ENCODE results near the gene EID2B.

Gene EID2B, protein sequence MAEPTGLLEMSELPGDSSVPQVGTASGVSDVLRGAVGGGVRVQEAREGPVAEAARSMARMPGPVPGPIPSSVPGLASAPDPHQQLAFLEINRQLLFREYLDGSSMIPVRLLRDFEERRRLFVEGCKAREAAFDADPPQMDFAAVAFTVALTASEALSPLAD

DNA sequence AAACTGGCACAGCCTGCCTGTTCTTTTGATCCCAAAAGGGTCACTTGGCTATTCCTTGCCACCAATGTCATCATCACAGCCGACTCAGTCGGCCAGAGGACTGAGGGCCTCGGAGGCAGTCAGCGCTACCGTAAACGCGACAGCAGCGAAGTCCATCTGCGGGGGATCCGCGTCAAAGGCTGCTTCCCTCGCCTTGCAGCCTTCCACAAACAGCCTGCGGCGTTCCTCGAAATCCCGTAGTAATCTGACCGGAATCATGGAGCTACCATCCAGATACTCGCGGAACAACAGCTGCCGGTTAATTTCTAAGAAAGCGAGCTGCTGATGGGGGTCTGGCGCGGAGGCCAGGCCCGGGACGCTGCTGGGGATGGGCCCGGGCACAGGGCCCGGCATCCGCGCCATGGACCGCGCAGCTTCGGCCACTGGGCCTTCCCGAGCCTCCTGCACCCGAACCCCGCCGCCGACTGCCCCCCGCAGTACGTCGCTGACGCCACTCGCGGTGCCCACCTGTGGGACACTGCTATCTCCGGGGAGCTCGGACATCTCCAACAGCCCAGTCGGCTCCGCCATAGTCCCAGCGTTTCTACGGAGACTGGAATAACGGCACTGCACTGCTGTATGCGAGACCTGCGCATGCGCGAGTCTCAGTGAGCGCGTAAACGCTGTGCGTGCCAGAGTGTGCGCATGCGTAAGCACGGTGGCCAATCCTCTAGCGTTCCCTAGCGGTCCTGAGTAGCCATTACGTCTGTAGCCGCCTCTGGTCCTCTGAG, at the start of gene EID2B:
Gene EID2B, minus strand, starts transcription at position 620 of the 770 bp plus-strand sequence. Its CDS starts 50 bp downstream, at position 570.
- no peaks in the 10 kb centered on the region for H3K27me3 Mint-ChIP-seq (ENCODE audit: low read depth)
- H3K9me3 Mint-ChIP-seq = no peaks in the 10 kb centered on the region
- peaks cover 12% of the 10 kb centered on the region for H3K4me1 Mint-ChIP-seq
- TF ChIP-seq, protein P1, sequence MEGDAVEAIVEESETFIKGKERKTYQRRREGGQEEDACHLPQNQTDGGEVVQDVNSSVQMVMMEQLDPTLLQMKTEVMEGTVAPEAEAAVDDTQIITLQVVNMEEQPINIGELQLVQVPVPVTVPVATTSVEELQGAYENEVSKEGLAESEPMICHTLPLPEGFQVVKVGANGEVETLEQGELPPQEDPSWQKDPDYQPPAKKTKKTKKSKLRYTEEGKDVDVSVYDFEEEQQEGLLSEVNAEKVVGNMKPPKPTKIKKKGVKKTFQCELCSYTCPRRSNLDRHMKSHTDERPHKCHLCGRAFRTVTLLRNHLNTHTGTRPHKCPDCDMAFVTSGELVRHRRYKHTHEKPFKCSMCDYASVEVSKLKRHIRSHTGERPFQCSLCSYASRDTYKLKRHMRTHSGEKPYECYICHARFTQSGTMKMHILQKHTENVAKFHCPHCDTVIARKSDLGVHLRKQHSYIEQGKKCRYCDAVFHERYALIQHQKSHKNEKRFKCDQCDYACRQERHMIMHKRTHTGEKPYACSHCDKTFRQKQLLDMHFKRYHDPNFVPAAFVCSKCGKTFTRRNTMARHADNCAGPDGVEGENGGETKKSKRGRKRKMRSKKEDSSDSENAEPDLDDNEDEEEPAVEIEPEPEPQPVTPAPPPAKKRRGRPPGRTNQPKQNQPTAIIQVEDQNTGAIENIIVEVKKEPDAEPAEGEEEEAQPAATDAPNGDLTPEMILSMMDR (IDR thresholded peaks at IDR 0.05; ENCODE audit: unreplicated experiment in 3 of 3) = peak; percentile 96 to 99 (median 98)
- peaks cover 11% of the 10 kb centered on the region for H3K36me3 Mint-ChIP-seq (ENCODE audit: low read depth)
- peak within 1 kb of the TSS; percentile 63 to 96 (median 94) for H3K27ac Mint-ChIP-seq
- H3K4me3 Mint-ChIP-seq = peak within 1 kb of the TSS; percentile 96 to 98 (median 97)

DNA sequence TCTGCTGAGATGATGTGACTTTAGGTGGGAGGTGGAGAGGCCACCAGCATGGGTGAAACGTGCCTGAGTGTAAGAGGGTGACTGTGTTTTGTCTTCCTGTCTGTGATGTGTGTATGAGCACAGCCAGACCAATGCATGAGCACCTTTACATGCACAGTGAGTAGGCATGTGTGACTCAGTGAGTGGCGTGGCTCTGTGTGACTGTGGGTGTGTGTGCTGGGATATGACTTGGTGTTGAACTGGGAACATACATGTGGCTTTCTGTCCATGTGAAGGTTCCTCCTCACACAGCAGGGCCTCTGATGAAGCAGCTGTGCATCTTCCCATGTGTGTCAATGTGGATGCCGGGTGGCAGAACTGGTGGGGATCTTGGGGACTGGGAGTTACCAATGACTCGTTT, 49.8 kb upstream of the EID2B start:
- H3K4me3 Mint-ChIP-seq = no peak overlapping the region
- TF ChIP-seq, protein P1 (IDR thresholded peaks at IDR 0.05; ENCODE audit: unreplicated experiment in 3 of 3) = no peak

DNA sequence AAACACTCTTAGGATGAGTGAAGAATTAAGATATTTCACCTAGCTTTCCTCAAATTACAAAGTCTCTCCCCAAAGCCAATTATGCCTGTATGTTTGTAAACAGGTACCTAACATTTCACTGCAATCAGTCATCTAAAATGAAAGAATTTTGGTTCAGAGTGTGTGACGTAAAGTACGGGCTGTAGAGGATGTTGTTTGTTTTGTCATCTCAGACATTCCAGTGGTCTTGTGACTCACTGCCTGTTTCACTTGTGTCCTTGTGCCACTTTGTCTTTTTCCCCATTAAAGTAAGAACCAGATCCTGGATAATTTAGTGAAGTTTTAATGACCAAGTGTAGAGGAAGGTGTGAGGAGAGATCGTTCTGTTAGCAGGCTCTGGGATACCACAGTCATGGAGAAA, 36.0 kb upstream of the EID2B start:
- Mint-ChIP-seq H3K27me3 (ENCODE audit: low read depth) (peaks cover 9% of the 10 kb centered on the region), H3K4me3 (no peak overlapping the region), H3K36me3 (ENCODE audit: low read depth) (no peaks in the 10 kb centered on the region), H3K4me1 (no peaks in the 10 kb centered on the region), H3K27ac (no peak overlapping the region), H3K9me3 (peaks cover 8% of the 10 kb centered on the region)
- TF ChIP-seq, protein P1 (IDR thresholded peaks at IDR 0.05; ENCODE audit: unreplicated experiment in 3 of 3) = no peak

More for the DNA sequence above, 49.8 kb upstream of the EID2B start:
- no peaks in the 10 kb centered on the region for H3K36me3 Mint-ChIP-seq (ENCODE audit: low read depth)
- peaks cover 18% of the 10 kb centered on the region for H3K27me3 Mint-ChIP-seq (ENCODE audit: low read depth)
- no peaks in the 10 kb centered on the region for H3K4me1 Mint-ChIP-seq
- H3K27ac Mint-ChIP-seq = no peak overlapping the region
- H3K9me3 Mint-ChIP-seq = peaks cover 1% of the 10 kb centered on the region

DNA sequence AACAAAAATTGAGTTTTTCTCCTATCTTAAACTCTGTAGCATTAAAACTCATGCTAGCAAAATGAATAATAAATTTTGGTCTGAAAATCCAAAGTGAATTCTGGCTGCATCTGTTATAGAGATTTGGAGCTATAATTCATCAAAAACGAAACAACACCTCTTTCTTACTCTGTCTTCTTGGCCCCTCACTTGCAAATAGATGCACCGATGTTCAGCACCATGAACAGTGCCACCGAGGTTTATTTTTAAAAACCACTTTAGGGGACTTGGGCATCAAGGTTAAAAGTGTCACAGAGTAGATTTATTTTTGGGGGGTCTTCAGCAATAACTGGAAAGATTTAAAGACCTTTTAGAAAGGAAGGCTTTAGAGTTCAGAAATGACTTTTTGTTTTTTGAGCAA, 33.4 kb upstream of the EID2B start:
- no peaks in the 10 kb centered on the region for H3K36me3 Mint-ChIP-seq (ENCODE audit: low read depth)
- H3K27me3 Mint-ChIP-seq (ENCODE audit: low read depth) = peaks cover 20% of the 10 kb centered on the region
- H3K4me3 Mint-ChIP-seq = no peak overlapping the region
- TF ChIP-seq, protein P1 (IDR thresholded peaks at IDR 0.05; ENCODE audit: unreplicated experiment in 3 of 3) = no peak
- no peak overlapping the region for H3K27ac Mint-ChIP-seq
- H3K4me1 Mint-ChIP-seq = no peaks in the 10 kb centered on the region
- H3K9me3 Mint-ChIP-seq = no peaks in the 10 kb centered on the region

DNA sequence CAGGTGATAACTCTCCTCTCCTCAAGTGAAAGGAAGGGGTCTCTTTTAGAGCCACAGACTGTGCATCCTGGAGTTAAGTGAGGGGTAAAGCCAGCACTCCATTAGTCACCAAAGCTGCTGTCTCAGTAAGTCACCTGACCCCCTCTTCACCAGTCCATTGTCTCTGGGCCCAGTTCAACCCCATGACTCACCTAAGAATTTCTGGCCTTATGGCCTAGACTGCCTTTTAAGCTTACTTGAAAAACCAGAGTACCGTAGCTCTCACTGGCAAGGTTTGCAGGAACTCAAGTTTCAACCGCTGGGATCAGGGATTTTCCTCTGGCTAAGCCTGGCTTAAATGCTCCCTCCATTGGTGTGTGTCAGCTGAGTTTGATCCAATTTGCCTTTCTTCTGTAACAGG, 30.8 kb upstream of the EID2B start:
- H3K27ac Mint-ChIP-seq = no peak overlapping the region
- peaks cover 26% of the 10 kb centered on the region for H3K27me3 Mint-ChIP-seq (ENCODE audit: low read depth)

More for the DNA sequence above, 30.8 kb upstream of the EID2B start:
- TF ChIP-seq, protein P1 (IDR thresholded peaks at IDR 0.05; ENCODE audit: unreplicated experiment in 3 of 3) = no peak
- Mint-ChIP-seq H3K4me1 (no peaks in the 10 kb centered on the region), H3K4me3 (no peak overlapping the region), H3K36me3 (ENCODE audit: low read depth) (no peaks in the 10 kb centered on the region), H3K9me3 (no peaks in the 10 kb centered on the region)

Measured in nephron (organoid).